Mammary microvascular endothelial cell (primary cell): Measurements from ENCODE around the gene CATSPER4. TPM values are rescaled to one million over a fixed set of nuclear protein-coding genes. Genes with fewer than 3 reads are reported as not detected.

Experiments used
- total RNA-seq: library from RNA; depleted of rRNA; stranded (reverse); fragments of >200 nt; gene quantifications from 2 replicates; pipeline ENCODE4 v1.2.3, GENCODE V29; 2015

Gene CATSPER4
- not detected in 2 replicates for total RNA-seq

GRCh38 chr1:26190373-26190987 lies at the start of gene CATSPER4:
Gene CATSPER4 (plus strand): TSS chr1:26190602. CDS start chr1:26190628, 26 bp downstream.

GRCh38 chr1:26158908-26159742 lies 31.3 kb upstream of the CATSPER4 start, which contains the start of gene FAM110D:
Gene FAM110D (plus strand): TSS chr1:26159079. CDS start chr1:26161292, 2,213 bp downstream.

GRCh38 chr1:26168410-26169197 lies 21.8 kb upstream of the CATSPER4 start, which contains the start of gene C1orf232:
Gene C1orf232 (minus strand): TSS chr1:26168963. CDS start chr1:26168499, 464 bp downstream.

GRCh38 chr1:26169669-26170471 lies 20.5 kb upstream of the CATSPER4 start, which contains the start of gene ZNF593:
Gene ZNF593 (plus strand): TSS chr1:26169908. CDS start chr1:26169984, 76 bp downstream.

GRCh38 chr1:26171084-26172072 lies 19.0 kb upstream of the CATSPER4 start, which contains the start of gene ZNF593OS:
Gene ZNF593OS (minus strand): TSS chr1:26171832. CDS start chr1:26171661, 171 bp downstream.

GRCh38 chr1:26177182-26177684 lies 13.2 kb upstream of the CATSPER4 start, which contains the start of gene CNKSR1:
Gene CNKSR1 (plus strand): TSS chr1:26177491. CDS start chr1:26177548, 57 bp downstream.

GRCh38 chr1:26233903-26234643 lies 43.7 kb downstream of the CATSPER4 start, which contains the start of gene CEP85:
Gene CEP85 (plus strand): TSS chr1:26234200. CDS start chr1:26239784, 5,584 bp downstream.

Other genes with a start within 250 kb of the CATSPER4 start
- 6.6 and 7.6 TPM in 2 replicates for gene PAFAH2, start 192.5 kb upstream of the CATSPER4 start, total RNA-seq
- gene EXTL1, start 168.8 kb upstream of the CATSPER4 start, total RNA-seq: not detected in 2 replicates
- gene SLC30A2, start 144.5 kb upstream of the CATSPER4 start, total RNA-seq: 0.15 TPM in 1 of 2 replicates, not detected in the other
- not detected in 2 replicates for gene TRIM63, start 123.0 kb upstream of the CATSPER4 start, total RNA-seq
- 3.6 and 6.1 TPM in 2 replicates for gene PDIK1L, start 78.8 kb upstream of the CATSPER4 start, total RNA-seq
- gene FAM110D, start 31.5 kb upstream of the CATSPER4 start, total RNA-seq: 3.7 and 4.7 TPM in 2 replicates
- not detected in 2 replicates for gene C1orf232, start 21.6 kb upstream of the CATSPER4 start, total RNA-seq
- gene ZNF593, start 20.7 kb upstream of the CATSPER4 start, total RNA-seq: 41.5 and 57.4 TPM in 2 replicates
- 0.33 TPM in 1 of 2 replicates, not detected in the other for gene ZNF593OS, start 18.8 kb upstream of the CATSPER4 start, total RNA-seq
- not detected in 2 replicates for gene CNKSR1, start 13.1 kb upstream of the CATSPER4 start, total RNA-seq
- 9.5 and 13.4 TPM in 2 replicates for gene CEP85, start 43.6 kb downstream of the CATSPER4 start, total RNA-seq
- 232 and 233 TPM in 2 replicates for gene SH3BGRL3, start 89.5 kb downstream of the CATSPER4 start, total RNA-seq
- 1.9 TPM in 2 replicates for gene UBXN11, start 116.0 kb downstream of the CATSPER4 start, total RNA-seq
- gene CD52, start 127.4 kb downstream of the CATSPER4 start, total RNA-seq: not detected in 2 replicates
- gene CRYBG2, start 163.5 kb downstream of the CATSPER4 start, total RNA-seq: not detected in 2 replicates
- gene ZNF683, start 182.1 kb downstream of the CATSPER4 start, total RNA-seq: not detected in 2 replicates
- not detected in 2 replicates for gene LIN28A, start 220.2 kb downstream of the CATSPER4 start, total RNA-seq
- gene DHDDS, start 241.7 kb downstream of the CATSPER4 start, total RNA-seq: 53.6 and 59.0 TPM in 2 replicates